OCI-LY3 (cell line): Measurements from ENCODE around the gene CNOT3.

Experiments
- H2AFZ ChIP-seq: fragments of 200-600, 300-600 bp; shearing (Covaris generic); 2 replicates; pipeline ENCODE4 v1.6.0; 2014; ENCODE audit warnings: antibody characterized with exemption, low read depth, low read length
- H3K27ac ChIP-seq: fragments of 200-600, 300-600 bp; sonication (generic); 2 replicates; pipeline ENCODE4 v1.5.1; 2014; ENCODE audit warnings: mild to moderate bottlenecking, low read length, moderate library complexity, mixed read lengths
- H3K27me3 ChIP-seq: fragments of 200-600, 300-600 bp; sonication (generic); 2 replicates; pipeline ENCODE4 v1.6.1; 2014; ENCODE audit warnings: low read depth, low read length, mixed read lengths
- H3K36me3 ChIP-seq: fragments of 200-600, 300-600 bp; sonication (generic); replicated peaks from 2 replicates; pipeline ENCODE3; 2014; ENCODE audit warnings: low read depth, low read length, mixed read lengths
- H3K4me1 ChIP-seq: fragments of 300-600, 200-600 bp; sonication (generic); 2 replicates; pipeline ENCODE4 v1.6.1; 2014; ENCODE audit warnings: low read length, mixed read lengths
- H3K4me2 ChIP-seq: fragments of 200-600, 300-600 bp; sonication (generic); 2 replicates; pipeline ENCODE4 v1.6.1; 2014; ENCODE audit warnings: low read length, mixed read lengths
- H3K4me3 ChIP-seq: fragments of 300-600, 200-600 bp; sonication (generic); 2 replicates; pipeline ENCODE4 v1.5.1; 2014; ENCODE audit warnings: antibody characterized with exemption, mild to moderate bottlenecking, low read length, moderate library complexity
- H3K79me2 ChIP-seq: fragments of 300-600, 200-600 bp; shearing (Covaris generic); 2 replicates; pipeline ENCODE4 v1.6.1; 2014; ENCODE audit warnings: mild to moderate bottlenecking, low read length, mixed read lengths
- H3K9ac ChIP-seq: fragments of 300-600, 200-600 bp; shearing (Covaris generic); 2 replicates; pipeline ENCODE4 v1.6.0; 2014; ENCODE audit warnings: mild to moderate bottlenecking, low read length, moderate library complexity
- H3K9me3 ChIP-seq: fragments of 200-600, 300-600 bp; shearing (Covaris generic); 2 replicates; pipeline ENCODE4 v1.6.1; 2014; ENCODE audit warnings: low read length, mixed read lengths; ENCODE audit not compliant: insufficient read depth
- H4K20me1 ChIP-seq: fragments of 200-600, 300-600 bp; sonication (generic); 2 replicates; pipeline ENCODE4 v1.6.1; 2016; ENCODE audit warnings: low read length, mixed read lengths; ENCODE audit not compliant: insufficient read depth
- EZH2phosphoT487 ChIP-seq: fragments of 200-600 bp; shearing (Covaris generic); IDR thresholded peaks from 2 replicates; pipeline ENCODE4 v1.6.1; 2018; ENCODE audit warnings: antibody characterized with exemption, mixed run types, low read depth
- TF ChIP-seq, protein P1 (sequence below): fragments of 200-600, 300-600 bp; sonication (generic); IDR thresholded peaks from 2 replicates; pipeline ENCODE4 v1.5.1; 2014; ENCODE audit warnings: antibody characterized with exemption, low read length, low read depth

CNOT3 gene

DNA sequence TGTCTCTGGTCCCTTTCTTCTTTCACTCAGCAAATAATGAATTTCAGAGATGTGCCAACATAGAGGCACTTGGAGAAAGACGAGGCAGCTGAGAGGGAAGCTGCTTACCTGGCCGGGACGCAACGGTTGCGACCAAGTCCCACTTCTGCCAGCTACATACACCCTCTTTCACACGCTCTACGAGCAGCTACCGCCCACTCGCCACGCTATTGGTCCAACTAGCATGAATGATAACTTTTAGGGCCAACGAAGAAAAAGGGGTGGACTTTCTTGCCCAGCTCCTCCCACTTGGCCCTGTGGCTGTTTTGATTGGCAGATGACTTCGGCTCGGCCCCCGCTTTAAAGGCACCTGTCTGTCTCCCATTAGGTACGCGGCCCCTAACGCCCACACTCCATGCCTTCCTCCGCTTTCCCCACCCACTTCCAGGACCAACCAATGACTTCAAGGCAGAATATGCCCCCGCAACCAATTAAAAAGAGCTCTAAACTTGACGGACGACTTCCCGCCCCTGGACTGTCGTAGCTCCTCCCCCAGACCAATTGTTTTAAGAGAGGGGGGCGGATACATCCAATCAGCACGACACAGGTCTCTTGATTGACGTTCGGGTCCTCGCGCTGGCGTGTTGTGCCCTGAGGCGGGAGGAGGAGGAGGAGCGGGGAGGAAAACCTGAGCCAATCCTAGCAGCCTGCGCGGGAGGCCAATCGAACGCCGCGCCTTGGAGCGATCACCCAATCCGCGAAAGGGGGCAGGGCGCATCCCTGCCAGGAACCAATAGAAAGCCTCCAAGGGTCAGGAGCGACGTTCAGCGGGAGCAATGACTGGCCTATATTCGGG lies 481 bp upstream of the CNOT3 start:
- Histone ChIP-seq H2AFZ (peak overlapping the region; percentile 80), H3K27me3 (no peaks in the 10 kb centered on the region), H3K36me3 (peaks cover 21% of the 10 kb centered on the region), H3K4me2 (peak overlapping the region; percentile 87), H3K27ac (no peak overlapping the region), H3K9me3 (no peaks in the 10 kb centered on the region), H3K4me3 (peak overlapping the region; percentile 94), H3K9ac (peak overlapping the region; percentile 66), H3K4me1 (peaks cover 21% of the 10 kb centered on the region), H4K20me1 (peaks cover 37% of the 10 kb centered on the region), H3K79me2 (peaks cover 45% of the 10 kb centered on the region)
- TF ChIP-seq, protein P1, sequence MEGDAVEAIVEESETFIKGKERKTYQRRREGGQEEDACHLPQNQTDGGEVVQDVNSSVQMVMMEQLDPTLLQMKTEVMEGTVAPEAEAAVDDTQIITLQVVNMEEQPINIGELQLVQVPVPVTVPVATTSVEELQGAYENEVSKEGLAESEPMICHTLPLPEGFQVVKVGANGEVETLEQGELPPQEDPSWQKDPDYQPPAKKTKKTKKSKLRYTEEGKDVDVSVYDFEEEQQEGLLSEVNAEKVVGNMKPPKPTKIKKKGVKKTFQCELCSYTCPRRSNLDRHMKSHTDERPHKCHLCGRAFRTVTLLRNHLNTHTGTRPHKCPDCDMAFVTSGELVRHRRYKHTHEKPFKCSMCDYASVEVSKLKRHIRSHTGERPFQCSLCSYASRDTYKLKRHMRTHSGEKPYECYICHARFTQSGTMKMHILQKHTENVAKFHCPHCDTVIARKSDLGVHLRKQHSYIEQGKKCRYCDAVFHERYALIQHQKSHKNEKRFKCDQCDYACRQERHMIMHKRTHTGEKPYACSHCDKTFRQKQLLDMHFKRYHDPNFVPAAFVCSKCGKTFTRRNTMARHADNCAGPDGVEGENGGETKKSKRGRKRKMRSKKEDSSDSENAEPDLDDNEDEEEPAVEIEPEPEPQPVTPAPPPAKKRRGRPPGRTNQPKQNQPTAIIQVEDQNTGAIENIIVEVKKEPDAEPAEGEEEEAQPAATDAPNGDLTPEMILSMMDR = no peak
- TF ChIP-seq EZH2phosphoT487 = no peak

DNA sequence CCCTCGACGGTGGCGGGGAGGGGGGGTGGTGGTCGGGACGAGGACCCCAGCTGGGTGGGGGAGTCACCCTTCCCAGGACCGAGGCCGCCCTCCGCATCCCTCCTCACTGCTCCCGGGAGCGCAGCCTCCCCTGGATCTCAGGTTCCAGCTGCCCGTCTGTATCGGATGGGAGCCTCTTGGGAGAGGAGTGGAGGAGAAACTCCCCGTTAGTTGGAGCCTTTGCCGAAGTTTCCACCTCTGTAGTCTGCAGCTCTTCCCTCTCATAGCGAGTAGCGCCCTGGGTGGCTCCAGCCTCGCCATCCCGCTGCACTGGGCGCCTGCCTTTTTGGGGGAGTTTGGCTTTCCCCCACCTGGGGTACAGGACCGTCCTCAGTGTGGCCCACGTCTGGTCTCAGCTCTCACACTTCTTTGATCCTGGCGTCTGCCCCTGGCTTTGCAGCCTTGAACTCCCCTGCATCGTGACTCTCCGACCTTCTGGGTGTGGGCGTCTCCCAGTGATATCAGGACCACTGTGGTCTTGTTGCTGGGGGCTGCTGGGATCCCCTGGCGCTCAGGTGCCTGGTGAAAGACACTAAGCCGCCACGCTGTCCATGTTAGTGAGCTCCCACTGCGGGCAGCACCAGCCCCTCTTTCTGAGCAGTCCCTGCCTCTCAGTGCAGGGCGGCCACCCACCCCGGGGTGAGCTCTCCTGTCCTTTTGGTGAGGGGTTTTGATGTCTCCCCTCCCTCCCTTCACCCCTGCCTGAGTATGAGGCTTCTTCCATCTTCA lies 1.1 kb downstream of the CNOT3 start:
- Histone ChIP-seq H3K27me3 (no peaks in the 10 kb centered on the region), H3K79me2 (peaks cover 54% of the 10 kb centered on the region), H3K4me2 (peak overlapping the region; percentile 80), H3K9ac (peak overlapping the region; percentile 97), H3K4me3 (peak overlapping the region; percentile 94), H4K20me1 (peaks cover 42% of the 10 kb centered on the region), H3K27ac (peak overlapping the region; percentile 68; the same call in 1 of the 2 replicates), H3K4me1 (peaks cover 21% of the 10 kb centered on the region), H3K9me3 (no peaks in the 10 kb centered on the region), H3K36me3 (peaks cover 35% of the 10 kb centered on the region), H2AFZ (no peak overlapping the region)
- TF ChIP-seq EZH2phosphoT487 = no peak
- TF ChIP-seq, protein P1 = no peak

DNA sequence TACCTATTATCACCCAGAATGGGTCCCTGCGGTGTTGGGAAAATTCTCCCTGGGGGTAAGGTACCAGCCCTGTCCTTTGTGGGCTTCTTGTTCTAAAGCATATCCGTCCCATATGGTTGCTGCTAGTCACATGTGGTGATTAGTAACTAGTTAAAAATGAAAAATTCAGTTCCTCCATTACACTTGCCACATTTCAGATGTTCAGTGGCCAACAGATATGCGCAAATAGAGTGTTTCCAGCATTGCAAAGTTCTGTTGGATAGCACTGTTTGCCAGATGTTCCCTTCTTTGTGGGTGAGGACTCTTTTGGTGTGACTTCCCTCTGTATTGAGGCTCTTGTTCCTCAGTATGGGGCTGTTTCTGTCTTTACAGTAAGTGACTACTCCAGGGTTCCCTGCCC lies 3.8 kb downstream of the CNOT3 start:
- no peak overlapping the region for H3K4me2 ChIP-seq
- no peak overlapping the region for H2AFZ ChIP-seq
- H4K20me1 ChIP-seq = peaks cover 42% of the 10 kb centered on the region
- no peaks in the 10 kb centered on the region for H3K9me3 ChIP-seq
- peaks cover 54% of the 10 kb centered on the region for H3K79me2 ChIP-seq
- H3K27me3 ChIP-seq = no peaks in the 10 kb centered on the region
- H3K36me3 ChIP-seq = peaks cover 61% of the 10 kb centered on the region
- H3K4me1 ChIP-seq = peaks cover 15% of the 10 kb centered on the region
- H3K4me3 ChIP-seq = no peak overlapping the region
- no peak for TF ChIP-seq EZH2phosphoT487
- TF ChIP-seq, protein P1 = no peak
- no peak overlapping the region for H3K9ac ChIP-seq
- no peak overlapping the region for H3K27ac ChIP-seq

DNA sequence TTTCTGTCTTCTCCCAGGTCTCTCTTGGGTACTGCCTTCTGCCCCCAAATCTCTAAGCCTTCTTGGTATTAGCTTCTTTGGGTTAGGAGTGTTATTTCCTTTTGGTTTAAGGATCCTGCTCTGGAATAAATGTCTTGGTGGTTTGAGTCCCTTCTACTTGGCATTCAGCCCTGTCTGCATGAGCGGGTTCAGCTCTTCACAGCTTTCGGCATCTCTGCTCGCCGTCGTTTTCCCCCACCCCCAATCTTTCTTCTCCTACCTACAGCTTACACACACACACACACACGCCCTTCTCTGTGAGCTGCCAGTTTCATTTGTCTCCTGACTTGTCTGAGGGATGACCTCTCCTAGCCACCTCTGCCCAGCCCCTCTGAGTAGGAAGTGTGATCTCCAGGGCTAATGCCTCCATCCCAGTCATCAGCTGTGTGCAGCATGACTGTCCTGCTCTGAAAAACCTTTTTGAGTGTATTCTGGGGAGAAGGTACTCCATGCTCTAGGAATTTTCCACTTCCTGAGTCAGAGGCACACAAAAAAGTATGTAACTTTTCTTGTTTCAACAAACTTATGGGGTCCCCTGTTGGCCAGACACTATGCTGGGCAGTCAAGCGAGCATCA lies 4.7 kb downstream of the CNOT3 start:
- Histone ChIP-seq H2AFZ (no peak overlapping the region), H3K27me3 (no peaks in the 10 kb centered on the region), H3K9ac (no peak overlapping the region), H3K4me1 (peaks cover 14% of the 10 kb centered on the region), H3K36me3 (peaks cover 70% of the 10 kb centered on the region), H3K27ac (no peak overlapping the region), H4K20me1 (peaks cover 42% of the 10 kb centered on the region), H3K4me3 (no peak overlapping the region), H3K9me3 (no peaks in the 10 kb centered on the region), H3K79me2 (peaks cover 54% of the 10 kb centered on the region), H3K4me2 (no peak overlapping the region)
- TF ChIP-seq EZH2phosphoT487 = no peak
- TF ChIP-seq, protein P1 = no peak
